ENCODE measurements around the gene MPP3.

DNA sequence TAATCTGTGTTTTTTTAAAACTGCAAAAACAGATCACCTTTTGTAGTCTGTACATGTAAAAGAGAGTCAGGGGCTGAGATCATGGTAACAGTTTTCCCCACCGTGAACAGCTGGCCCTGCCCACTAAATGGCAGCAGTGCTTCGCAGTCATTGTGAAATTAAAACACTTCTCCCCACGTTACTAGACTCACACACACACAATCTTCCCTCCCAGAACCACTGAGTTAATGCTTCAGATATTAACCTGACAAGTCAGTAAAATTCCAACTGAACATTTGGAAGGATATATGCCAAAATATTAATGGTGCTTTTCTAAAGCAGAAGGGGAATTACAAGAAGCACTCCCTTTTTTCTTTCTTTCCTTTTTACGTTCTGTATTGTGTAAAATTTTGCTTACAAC, 12.8 kb upstream of the MPP3 start:
- TF ChIP-seq, protein P1, sequence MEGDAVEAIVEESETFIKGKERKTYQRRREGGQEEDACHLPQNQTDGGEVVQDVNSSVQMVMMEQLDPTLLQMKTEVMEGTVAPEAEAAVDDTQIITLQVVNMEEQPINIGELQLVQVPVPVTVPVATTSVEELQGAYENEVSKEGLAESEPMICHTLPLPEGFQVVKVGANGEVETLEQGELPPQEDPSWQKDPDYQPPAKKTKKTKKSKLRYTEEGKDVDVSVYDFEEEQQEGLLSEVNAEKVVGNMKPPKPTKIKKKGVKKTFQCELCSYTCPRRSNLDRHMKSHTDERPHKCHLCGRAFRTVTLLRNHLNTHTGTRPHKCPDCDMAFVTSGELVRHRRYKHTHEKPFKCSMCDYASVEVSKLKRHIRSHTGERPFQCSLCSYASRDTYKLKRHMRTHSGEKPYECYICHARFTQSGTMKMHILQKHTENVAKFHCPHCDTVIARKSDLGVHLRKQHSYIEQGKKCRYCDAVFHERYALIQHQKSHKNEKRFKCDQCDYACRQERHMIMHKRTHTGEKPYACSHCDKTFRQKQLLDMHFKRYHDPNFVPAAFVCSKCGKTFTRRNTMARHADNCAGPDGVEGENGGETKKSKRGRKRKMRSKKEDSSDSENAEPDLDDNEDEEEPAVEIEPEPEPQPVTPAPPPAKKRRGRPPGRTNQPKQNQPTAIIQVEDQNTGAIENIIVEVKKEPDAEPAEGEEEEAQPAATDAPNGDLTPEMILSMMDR (IDR thresholded peaks at IDR 0.05; ENCODE audit: insufficient read depth, low read length, poor library complexity, severe bottlenecking), result no peak
- TF ChIP-seq EZH2phosphoT487 (conservative IDR thresholded peaks at IDR 0.05; ENCODE audit: low read length), result no peak

Measured in SU-DHL-6 (cell line).